GM21619 (cell line): ENCODE data around the gene MAPK1.
"Not testable (repeated sequence)": the region's sequence is repeated elsewhere in the genome, so short reads cannot be mapped to it uniquely, and the experiment has no call there.

Experiments
- ATAC-seq: cut with Tn5 transposase; IDR thresholded peaks from one replicate; pipeline ENCODE4 v1.9.1; 2021; ENCODE audit not compliant: unreplicated experiment

MAPK1 gene

GRCh38 chr22:21823740-21824444 is 43.6 kb downstream of the MAPK1 start:
- ATAC-seq: no peak

- no peak for ATAC-seq
Measured at GRCh38 chr22:21819183-21819770, 48.2 kb downstream of the MAPK1 start.

- ATAC-seq: no peak
Measured at GRCh38 chr22:21818487-21819182, 48.8 kb downstream of the MAPK1 start.

GRCh38 chr22:21817497-21817853 is 50.0 kb downstream of the MAPK1 start:
- ATAC-seq: not testable (repeated sequence)

- ATAC-seq: no peak
Measured at GRCh38 chr22:21816787-21817496, 50.5 kb downstream of the MAPK1 start.

GRCh38 chr22:21816472-21816786 is 51.0 kb downstream of the MAPK1 start:
- ATAC-seq: no peak

GRCh38 chr22:21815958-21816357 is 51.5 kb downstream of the MAPK1 start:
- no peak for ATAC-seq

GRCh38 chr22:21815357-21815756 is 52.1 kb downstream of the MAPK1 start:
- ATAC-seq: no peak

- ATAC-seq: no peak
Measured at GRCh38 chr22:21811982-21812381, 55.5 kb downstream of the MAPK1 start.

GRCh38 chr22:21807544-21808529 is 59.6 kb downstream of the MAPK1 start:
- no peak for ATAC-seq

- ATAC-seq: not testable (repeated sequence)
Measured at GRCh38 chr22:21805325-21805724, 62.1 kb downstream of the MAPK1 start.

- ATAC-seq: no peak
Measured at GRCh38 chr22:21803811-21804249, 63.6 kb downstream of the MAPK1 start.

- ATAC-seq: no peak
Measured at GRCh38 chr22:21802673-21803072, 64.8 kb downstream of the MAPK1 start.

- ATAC-seq: no peak
Measured at GRCh38 chr22:21802056-21802455, 65.4 kb downstream of the MAPK1 start.

GRCh38 chr22:21801304-21801644 is 66.2 kb downstream of the MAPK1 start:
- not testable (repeated sequence) for ATAC-seq

- ATAC-seq: no peak
Measured at GRCh38 chr22:21800552-21801303, 66.7 kb downstream of the MAPK1 start.

GRCh38 chr22:21797444-21798221 is 69.8 kb downstream of the MAPK1 start:
- no peak for ATAC-seq

- ATAC-seq: no peak
Measured at GRCh38 chr22:21796863-21797262, 70.6 kb downstream of the MAPK1 start.

- ATAC-seq: no peak
Measured at GRCh38 chr22:21796231-21796630, 71.2 kb downstream of the MAPK1 start.
